Measurements from ENCODE around the gene MAST3.

MAST3 gene

DNA sequence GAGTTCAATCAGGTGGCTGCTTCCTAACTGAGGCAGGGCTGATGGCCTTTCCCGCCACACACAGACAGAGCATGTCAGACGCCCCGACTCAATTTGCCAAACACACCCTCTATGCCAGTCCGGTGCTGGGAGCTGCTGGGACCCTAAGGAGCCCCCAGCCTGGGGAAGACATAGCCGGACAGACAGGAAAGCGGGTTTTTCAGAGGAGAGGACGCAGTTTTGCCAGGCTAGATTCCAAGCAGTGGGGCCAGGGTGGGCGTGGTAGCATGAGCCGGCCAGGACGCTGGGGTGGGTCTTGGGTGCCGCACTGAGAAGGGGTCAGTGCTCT is 19.8 kb downstream of the MAST3 start:
- TF ChIP-seq GATA3 (IDR thresholded peaks at IDR 0.05; ENCODE audit: low read depth, low read length) (no peak), GATA2 (IDR thresholded peaks at IDR 0.05; ENCODE audit: low read depth, low read length) (no peak)

DNA sequence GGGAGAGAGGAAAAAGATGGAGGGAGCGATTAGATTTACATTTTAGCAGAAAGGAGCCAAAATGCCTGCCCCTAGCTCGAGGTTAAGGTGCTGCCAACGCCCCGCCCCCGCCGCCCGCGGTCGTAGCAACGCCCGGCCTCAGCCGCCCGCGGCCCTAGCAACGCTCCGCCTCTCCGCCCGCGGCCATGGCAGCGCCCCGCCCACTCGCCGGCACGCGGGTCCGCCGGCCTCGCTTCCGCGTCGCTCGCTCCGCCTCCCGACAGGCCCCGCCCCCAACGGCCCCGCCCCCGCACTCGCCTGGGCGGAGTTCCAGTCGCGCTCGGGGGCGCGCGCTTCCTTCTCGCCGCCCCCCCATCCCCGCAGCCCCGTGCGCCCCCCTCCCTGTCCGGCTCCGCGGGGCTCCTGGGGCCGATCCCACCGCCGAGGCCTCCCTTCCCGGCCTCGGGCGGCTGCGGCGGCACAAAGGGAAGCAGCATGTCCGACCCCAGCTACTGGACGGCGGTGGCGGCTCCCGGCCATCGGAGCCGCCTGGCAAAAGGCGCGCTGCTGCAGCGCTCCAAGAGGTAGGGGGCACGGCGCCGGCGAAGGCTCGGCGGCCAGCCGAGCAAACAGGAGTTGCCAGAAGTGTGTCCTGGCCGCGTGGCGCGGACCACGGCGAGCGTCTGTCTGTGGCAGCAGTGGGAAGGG is 20.3 kb downstream of the MAST3 start:
- TF ChIP-seq GATA3 (IDR thresholded peaks at IDR 0.05; ENCODE audit: low read depth, low read length) (no peak), GATA2 (IDR thresholded peaks at IDR 0.05; ENCODE audit: low read depth, low read length) (peak; percentile 46)

DNA sequence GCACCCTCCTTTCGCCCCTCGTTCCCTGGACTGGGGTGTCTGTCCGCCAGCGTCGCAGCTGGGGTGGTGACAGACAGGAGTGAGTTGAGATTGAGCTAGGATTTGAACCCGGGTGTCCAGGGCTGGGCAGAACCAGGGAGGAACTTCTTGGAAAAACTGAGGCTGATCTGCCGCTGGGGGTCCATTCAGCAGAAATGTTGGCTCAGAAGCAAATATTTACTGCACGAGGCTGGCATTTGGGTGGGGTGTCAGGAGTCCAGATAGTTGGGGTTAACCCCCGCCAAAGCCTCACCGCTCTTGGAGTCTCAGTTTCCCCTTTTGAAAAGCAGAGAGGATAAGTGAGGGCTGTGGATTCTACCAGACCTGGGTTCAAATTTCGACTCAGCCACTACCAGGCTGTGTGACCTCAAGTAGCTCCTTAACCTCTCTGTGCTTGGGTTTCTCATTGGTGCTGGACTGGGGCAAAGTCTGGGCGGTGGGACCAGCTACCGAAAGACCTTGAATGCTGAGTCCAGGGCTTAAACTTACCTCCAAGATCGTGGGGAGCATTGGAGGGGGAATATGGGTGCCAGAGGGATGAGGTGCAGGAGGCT is 20.9 kb downstream of the MAST3 start:
- no peak for TF ChIP-seq GATA2 (IDR thresholded peaks at IDR 0.05; ENCODE audit: low read depth, low read length)
- no peak for TF ChIP-seq GATA3 (IDR thresholded peaks at IDR 0.05; ENCODE audit: low read depth, low read length)

DNA sequence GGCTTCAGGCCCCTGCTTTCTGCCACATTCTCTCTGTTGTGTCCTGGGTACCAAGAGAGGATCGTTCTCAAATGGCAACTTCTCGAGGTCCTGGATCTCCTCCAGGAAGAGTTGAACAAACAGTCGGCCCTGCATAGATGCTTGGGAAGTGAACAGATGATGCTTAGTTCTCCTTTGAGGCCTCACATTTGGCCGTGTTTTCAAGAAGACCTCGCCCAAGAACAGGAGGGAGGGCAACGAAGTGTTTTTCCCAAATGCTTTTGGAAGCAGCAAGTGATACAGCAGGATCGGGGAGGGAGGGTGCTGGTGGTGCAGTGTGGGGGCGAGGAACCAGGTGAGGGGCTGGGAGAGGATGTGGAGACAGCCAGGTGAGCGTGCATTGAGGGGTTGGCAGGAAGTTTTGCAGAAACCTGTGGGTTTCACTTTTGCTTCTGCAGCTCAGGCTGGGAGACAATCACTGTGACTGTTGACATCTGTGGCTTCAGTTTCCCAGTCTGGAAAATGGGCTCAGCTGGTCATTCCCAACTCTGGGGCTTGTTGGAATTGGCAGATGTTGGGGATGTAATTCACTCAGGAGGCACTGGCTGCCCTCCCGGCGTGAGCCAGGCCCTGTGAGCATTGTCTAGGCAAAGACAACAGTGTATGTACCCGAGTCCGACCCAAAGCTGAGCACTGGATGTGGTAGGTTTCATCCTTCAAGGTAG is 21.6 kb downstream of the MAST3 start:
- no peak for TF ChIP-seq GATA3 (IDR thresholded peaks at IDR 0.05; ENCODE audit: low read depth, low read length)
- TF ChIP-seq GATA2 (IDR thresholded peaks at IDR 0.05; ENCODE audit: low read depth, low read length) = no peak

DNA sequence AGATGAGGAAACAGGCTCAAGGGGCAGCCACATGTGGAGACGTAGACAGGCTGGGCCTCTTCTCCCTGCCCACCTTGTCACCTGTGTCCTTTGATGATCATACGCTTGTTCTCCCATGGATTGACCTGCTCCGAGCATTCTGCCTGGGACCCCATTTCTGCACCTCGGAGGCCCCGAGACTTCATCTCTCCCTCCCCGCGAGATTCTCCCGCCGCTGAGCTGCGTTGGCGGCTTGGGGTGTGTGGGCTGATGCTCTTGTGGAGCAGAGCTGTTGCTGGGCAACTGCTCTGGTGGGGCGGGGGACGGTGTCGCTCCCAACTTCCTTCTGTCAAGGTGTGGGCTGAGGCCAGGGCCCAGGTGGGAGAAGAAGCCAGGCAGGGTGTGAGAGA is 22.1 kb downstream of the MAST3 start:
- TF ChIP-seq GATA3 (IDR thresholded peaks at IDR 0.05; ENCODE audit: low read depth, low read length) (no peak), GATA2 (IDR thresholded peaks at IDR 0.05; ENCODE audit: low read depth, low read length) (no peak)

DNA sequence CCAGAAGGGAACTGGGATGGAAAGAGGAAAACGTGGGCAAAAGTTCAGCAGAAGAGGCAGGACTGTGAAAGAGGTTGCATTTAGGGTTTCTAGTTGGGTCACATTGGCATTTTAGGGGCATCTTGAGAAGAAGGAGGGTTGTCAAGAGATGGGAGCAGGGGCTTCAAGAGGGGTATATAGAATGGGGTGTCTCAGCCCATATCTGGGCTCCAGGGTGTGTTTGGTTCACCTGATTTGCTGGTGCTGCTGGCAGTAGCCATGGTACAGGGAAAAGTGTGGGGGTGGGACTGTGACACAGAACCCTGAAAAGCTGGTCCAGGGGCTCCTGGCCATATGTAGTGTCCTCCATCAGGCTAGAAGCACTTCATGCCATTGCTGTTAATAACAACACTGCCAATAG is 22.5 kb downstream of the MAST3 start:
- no peak for TF ChIP-seq GATA3 (IDR thresholded peaks at IDR 0.05; ENCODE audit: low read depth, low read length)
- TF ChIP-seq GATA2 (IDR thresholded peaks at IDR 0.05; ENCODE audit: low read depth, low read length) = no peak

GRCh38 chr19:18121166-18121565 is 23.6 kb downstream of the MAST3 start:
- TF ChIP-seq GATA2 (IDR thresholded peaks at IDR 0.05; ENCODE audit: low read depth, low read length) = no peak
- TF ChIP-seq GATA3 (IDR thresholded peaks at IDR 0.05; ENCODE audit: low read depth, low read length) = no peak

DNA sequence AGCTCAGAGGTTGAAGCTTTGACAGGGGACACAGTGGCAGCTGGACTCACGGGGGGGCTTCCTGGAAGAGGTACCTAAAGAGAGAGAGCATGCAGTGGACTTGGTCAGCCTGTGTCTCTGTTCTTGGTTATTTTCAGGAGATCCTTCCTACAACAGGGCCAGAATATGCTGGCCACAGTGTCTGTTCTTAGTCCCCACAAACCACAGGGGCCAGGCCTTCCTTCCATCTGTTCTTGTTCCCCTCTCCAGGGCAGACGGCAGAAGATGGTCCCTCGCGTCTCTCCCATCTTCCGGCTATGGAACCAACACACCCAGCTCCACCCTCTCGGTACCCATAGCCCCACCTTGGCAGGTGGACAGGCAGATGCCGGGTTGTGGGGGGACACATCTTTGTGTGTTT is 24.8 kb downstream of the MAST3 start:
- TF ChIP-seq GATA2 (IDR thresholded peaks at IDR 0.05; ENCODE audit: low read depth, low read length) (no peak), GATA3 (IDR thresholded peaks at IDR 0.05; ENCODE audit: low read depth, low read length) (no peak)

GRCh38 chr19:18122860-18123795 is 25.6 kb downstream of the MAST3 start:
- TF ChIP-seq GATA2 (IDR thresholded peaks at IDR 0.05; ENCODE audit: low read depth, low read length) (no peak), GATA3 (IDR thresholded peaks at IDR 0.05; ENCODE audit: low read depth, low read length) (no peak)

- TF ChIP-seq GATA3 (IDR thresholded peaks at IDR 0.05; ENCODE audit: low read depth, low read length) (no peak), GATA2 (IDR thresholded peaks at IDR 0.05; ENCODE audit: low read depth, low read length) (no peak)
These were observed 26.2 kb downstream of the MAST3 start for GRCh38 chr19:18123819-18124218.

GRCh38 chr19:18126097-18126496 is 28.5 kb downstream of the MAST3 start:
- TF ChIP-seq GATA2 (IDR thresholded peaks at IDR 0.05; ENCODE audit: low read depth, low read length) (no peak), GATA3 (IDR thresholded peaks at IDR 0.05; ENCODE audit: low read depth, low read length) (no peak)

GRCh38 chr19:18128044-18128443 is 30.5 kb downstream of the MAST3 start:
- TF ChIP-seq GATA2 (IDR thresholded peaks at IDR 0.05; ENCODE audit: low read depth, low read length) (no peak), GATA3 (IDR thresholded peaks at IDR 0.05; ENCODE audit: low read depth, low read length) (no peak)

GRCh38 chr19:18128805-18129204 is 31.2 kb downstream of the MAST3 start:
- TF ChIP-seq GATA2 (IDR thresholded peaks at IDR 0.05; ENCODE audit: low read depth, low read length) (no peak), GATA3 (IDR thresholded peaks at IDR 0.05; ENCODE audit: low read depth, low read length) (no peak)

Measured in SH-SY5Y (cell line).